Activated CD8-positive, alpha-beta T cell treated with anti-CD3 and anti-CD28 coated beads for 36 hours (primary cell): ENCODE data around the gene SLC16A5. TPM values are rescaled to one million over a fixed set of nuclear protein-coding genes. Genes with fewer than 3 reads are reported as not detected.

Experiments
- ATAC-seq: fragments of 200-7000 bp; cut with Tn5 transposase; one replicate; pipeline ENCODE4 v1.10.0; 2021; ENCODE audit warnings: mild to moderate bottlenecking, moderate library complexity
- CTCF ChIA-PET: fragments of 350-600 bp; sonication (Branson Sonifier 250); formaldehyde crosslinking; loops from one replicate; lab custom pipeline; 2021; ENCODE audit warnings: antibody characterized with exemption; lab: Charles Lee
- POLR2A ChIA-PET: fragments of 350-600 bp; sonication (Branson Sonifier 250); formaldehyde crosslinking; loops from one replicate; lab custom pipeline; 2021; ENCODE audit warnings: antibody characterized with exemption; lab: Charles Lee
- DNase-seq: peaks from one replicate; pipeline ENCODE4 v3.0.0-alpha.2; 2020
- H3K27ac Mint-ChIP-seq: one replicate; pipeline ENCODE4 v1.8.0; 2021; ENCODE audit warnings: mild to moderate bottlenecking, mixed read lengths
- H3K27me3 Mint-ChIP-seq: one replicate; pipeline ENCODE4 v1.8.0; 2021; ENCODE audit warnings: mixed read lengths
- H3K36me3 Mint-ChIP-seq: one replicate; pipeline ENCODE4 v1.8.0; 2021; ENCODE audit warnings: low read depth, mixed read lengths
- H3K4me1 Mint-ChIP-seq: one replicate; pipeline ENCODE4 v1.8.0; 2021; ENCODE audit warnings: low read depth, mixed read lengths
- H3K4me3 Mint-ChIP-seq: one replicate; pipeline ENCODE4 v1.8.0; 2021; ENCODE audit warnings: mild to moderate bottlenecking, moderate library complexity, mixed read lengths
- H3K9me3 Mint-ChIP-seq: one replicate; pipeline ENCODE4 v1.8.0; 2021; ENCODE audit warnings: mixed read lengths
- intact Hi-C: fragments of 100-400 bp; cut with micrococcal nuclease; formaldehyde crosslinking; loops from one replicate; pipeline ENCODE4 v1.10.0; 2022
- total RNA-seq, 2 experiments: library from RNA; stranded (reverse); gene quantifications; one replicate each; pipeline ENCODE4 v1.2.3, GENCODE V29; 2021
- TF ChIP-seq, protein P1 (sequence below): fragments of 200-600 bp; IDR thresholded peaks from one replicate; pipeline ENCODE4 v1.8.0; 2022; ENCODE audit warnings: antibody characterized with exemption, mild to moderate bottlenecking

Gene SLC16A5
- total RNA-seq, 2 experiments from 2014 or later: 2.0 to 2.8 TPM

DNA sequence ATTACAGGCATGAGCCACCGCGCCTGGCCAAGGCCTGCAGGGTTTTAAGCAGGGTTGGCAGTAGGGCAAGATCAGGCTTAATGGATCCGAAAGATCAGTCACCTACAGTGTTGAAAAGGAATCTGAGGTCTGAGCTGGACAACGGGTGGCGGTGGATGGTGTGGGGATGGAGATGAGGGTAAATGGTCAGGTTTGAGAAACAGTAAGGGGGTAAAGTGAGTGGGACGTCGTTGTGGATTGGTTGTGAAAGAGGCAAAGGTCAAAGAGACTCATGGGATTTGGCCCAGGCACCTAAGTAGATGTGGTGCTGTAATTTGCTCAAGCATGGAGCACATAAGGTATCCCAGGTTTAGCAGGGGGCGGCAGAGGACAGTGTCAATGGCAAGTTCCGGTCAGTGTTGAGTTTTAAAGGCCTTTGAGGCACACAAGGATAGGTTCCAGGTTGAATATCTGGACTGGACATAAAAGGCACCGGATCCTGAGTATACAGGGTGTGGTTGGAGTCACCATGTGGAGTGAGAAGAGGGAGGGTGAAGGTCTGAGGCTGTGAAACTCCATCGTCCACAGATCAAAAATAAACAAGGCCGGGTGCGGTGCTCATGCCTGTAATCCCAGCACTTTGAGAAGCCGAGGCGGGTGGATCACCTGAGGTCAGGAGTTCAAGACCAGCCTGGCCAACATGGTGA, 1.1 kb upstream of the SLC16A5 start:
- ChIA-PET CTCF (interaction anchor here (0.8 to 3.0 kb wide), 5 partner anchors 8 to 126 kb away, joined by 3 to 7 read pairs (median 3); no protein-coding TSS in a partner anchor), POLR2A (interaction anchor here (1.0 to 1.3 kb wide), 2 partner anchors 8 to 74 kb away, joined by 4 read pairs; partner anchors contain the start of gene MRPL58)
- Mint-ChIP-seq H3K27ac (no peak overlapping the region), H3K4me3 (peak overlapping the region; percentile 22), H3K4me1 (peaks cover 24% of the 10 kb centered on the region), H3K27me3 (no peaks in the 10 kb centered on the region), H3K36me3 (no peaks in the 10 kb centered on the region), H3K9me3 (no peaks in the 10 kb centered on the region)
- intact Hi-C loops: no loop called here
- TF ChIP-seq, protein P1, sequence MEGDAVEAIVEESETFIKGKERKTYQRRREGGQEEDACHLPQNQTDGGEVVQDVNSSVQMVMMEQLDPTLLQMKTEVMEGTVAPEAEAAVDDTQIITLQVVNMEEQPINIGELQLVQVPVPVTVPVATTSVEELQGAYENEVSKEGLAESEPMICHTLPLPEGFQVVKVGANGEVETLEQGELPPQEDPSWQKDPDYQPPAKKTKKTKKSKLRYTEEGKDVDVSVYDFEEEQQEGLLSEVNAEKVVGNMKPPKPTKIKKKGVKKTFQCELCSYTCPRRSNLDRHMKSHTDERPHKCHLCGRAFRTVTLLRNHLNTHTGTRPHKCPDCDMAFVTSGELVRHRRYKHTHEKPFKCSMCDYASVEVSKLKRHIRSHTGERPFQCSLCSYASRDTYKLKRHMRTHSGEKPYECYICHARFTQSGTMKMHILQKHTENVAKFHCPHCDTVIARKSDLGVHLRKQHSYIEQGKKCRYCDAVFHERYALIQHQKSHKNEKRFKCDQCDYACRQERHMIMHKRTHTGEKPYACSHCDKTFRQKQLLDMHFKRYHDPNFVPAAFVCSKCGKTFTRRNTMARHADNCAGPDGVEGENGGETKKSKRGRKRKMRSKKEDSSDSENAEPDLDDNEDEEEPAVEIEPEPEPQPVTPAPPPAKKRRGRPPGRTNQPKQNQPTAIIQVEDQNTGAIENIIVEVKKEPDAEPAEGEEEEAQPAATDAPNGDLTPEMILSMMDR: no peak
- DNase-seq (no peak), ATAC-seq (no peak)

DNA sequence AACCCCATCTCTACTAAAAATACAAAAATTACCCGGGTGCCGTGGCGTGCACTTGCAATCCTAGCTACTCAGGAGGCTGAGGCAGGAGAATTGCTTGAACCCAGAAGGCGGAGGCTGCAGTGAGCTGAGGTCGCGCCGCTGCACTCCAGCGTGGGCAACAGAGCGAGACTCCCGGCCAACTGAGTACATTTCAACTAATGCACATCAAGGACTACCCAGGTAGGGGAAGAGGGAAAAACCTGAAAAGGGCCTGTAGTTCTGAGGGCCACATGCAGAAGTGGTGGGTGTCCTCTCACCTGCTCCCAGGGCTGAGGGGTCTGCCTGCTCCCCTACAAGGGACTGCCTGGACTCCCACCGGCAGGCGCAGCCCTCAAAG, 584 bp upstream of the SLC16A5 start:
- DNase-seq (no peak), ATAC-seq (no peak)
- Mint-ChIP-seq H3K27me3 (no peaks in the 10 kb centered on the region), H3K4me3 (peak overlapping the region; percentile 56), H3K36me3 (no peaks in the 10 kb centered on the region), H3K9me3 (no peaks in the 10 kb centered on the region), H3K4me1 (peaks cover 24% of the 10 kb centered on the region), H3K27ac (peak overlapping the region; percentile 42)
- POLR2A ChIA-PET: interaction anchor here (1.0 to 1.3 kb wide), 4 partner anchors 8 to 173 kb away, joined by 3 to 8 read pairs (median 4); partner anchors contain the start of genes ARMC7 and MRPL58
- CTCF ChIA-PET: interaction anchor here (0.8 to 3.0 kb wide), 7 partner anchors 8 to 126 kb away, joined by 3 to 15 read pairs (median 3); no protein-coding TSS in a partner anchor
- intact Hi-C loops: no loop called here
- TF ChIP-seq, protein P1: no peak

DNA sequence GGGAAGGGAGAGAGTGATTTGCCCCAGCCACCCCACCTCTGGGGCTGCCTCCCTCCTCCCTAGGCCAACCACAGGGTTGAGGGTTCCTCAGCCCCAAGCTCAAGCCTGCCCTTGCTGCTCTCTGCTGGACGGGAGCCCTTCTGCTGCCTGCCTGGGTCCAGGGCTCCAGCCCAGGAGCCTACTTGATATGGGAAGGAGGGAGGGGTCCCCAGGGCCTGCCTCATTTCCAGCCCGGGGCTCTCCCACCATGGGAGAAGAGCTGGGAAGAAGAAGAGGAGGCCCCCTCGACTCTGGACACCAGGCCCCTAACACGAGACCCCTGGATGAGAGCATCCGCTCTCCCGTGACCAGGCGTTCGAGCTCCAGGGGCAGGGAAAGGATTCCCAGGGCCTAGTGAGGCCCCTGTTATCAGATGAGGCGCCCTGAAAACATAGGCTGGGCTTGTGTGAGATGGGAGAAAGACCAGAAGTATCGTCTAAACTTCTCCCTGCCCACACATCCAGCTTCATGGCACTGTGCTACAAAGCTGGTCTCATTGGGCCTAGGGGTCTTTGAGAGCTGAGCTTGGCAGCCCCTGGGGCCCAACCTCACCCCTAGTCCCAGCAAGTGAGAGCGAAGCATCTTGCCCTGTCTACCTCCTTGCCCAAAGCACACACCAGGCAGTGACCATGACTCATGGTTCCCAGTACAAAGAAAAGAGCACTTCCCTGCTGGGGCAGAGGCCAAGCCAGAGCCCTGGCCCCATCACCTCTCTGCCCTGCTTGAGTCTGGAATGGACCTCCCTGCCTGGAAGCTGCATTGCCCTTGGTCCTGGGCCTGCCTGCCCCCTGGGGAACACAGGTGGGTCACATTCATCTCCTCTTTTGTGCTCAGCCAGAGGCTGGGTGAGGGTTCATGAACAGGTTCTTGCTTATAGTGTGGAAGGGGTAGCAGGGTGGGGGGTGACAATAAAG, 987 bp downstream of the SLC16A5 start:
- Mint-ChIP-seq H3K9me3 (no peaks in the 10 kb centered on the region), H3K4me3 (peak overlapping the region; percentile 66), H3K27me3 (no peaks in the 10 kb centered on the region), H3K36me3 (no peaks in the 10 kb centered on the region), H3K27ac (no peak overlapping the region), H3K4me1 (peaks cover 23% of the 10 kb centered on the region)
- intact Hi-C loops: no loop called here
- TF ChIP-seq, protein P1: no peak
- POLR2A ChIA-PET: interaction anchor here (0.6 to 1.3 kb wide), 9 partner anchors 9 to 42 kb away, joined by 3 to 8 read pairs (median 3); partner anchors contain the start of gene ARMC7
- no peak for DNase-seq
- CTCF ChIA-PET: interaction anchor here (1.1 to 3.0 kb wide), 6 partner anchors 10 to 127 kb away, joined by 3 to 15 read pairs (median 6); no protein-coding TSS in a partner anchor
- peak; percentile 48 for ATAC-seq

DNA sequence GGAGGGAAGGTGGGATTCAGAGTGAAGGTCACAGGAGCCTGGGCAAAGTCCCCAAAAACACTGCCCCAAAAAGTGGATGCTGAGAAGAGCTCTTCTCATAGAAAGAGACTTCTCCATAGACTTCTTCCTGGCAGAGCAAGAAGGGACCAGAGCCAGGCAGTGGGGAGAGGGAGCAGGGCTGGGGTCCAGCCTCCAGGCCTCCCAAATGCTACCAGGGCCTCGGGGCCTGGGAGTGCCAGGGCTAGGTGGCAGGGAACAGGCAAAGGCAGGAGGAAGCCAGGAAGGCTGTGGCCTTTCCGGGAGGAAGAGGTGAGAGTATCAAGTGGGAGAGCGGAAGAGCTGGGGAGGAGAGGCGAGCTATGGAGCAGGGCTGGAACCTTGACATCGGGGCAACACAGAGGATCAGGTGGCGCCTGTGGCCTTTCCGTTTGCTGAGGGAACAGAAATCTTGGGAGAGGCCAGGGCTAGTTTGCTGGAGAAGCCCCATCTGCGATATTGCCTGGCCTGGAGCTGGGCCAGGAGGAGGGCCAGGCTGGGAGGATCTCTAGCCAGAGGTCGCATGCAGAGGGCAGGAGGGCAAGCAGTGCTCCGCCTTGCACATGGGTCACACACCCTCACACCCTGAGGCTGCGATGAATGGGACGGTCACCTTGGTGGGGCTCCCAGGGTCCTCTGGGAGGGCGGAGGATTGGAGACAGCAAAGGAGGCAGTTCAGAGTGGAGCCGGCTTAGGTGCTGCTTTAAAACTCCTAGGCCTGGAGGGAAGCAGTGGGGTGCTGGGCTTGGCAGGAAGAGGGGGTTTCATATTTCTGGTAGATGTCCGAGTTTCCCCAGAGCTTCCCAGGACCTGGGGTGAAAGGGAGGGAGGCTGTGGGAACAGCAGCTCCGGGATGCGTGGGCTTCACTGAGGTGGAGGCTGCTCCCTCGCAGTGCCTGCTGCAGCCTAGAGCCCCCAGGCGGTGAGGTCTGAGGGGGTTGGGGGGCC, 3.4 kb downstream of the SLC16A5 start:
- intact Hi-C loops: no loop called here
- DNase-seq (no peak), ATAC-seq (no peak)
- H3K36me3 Mint-ChIP-seq: no peaks in the 10 kb centered on the region
- CTCF ChIA-PET: interaction anchor here (0.6 to 1.5 kb wide), 5 partner anchors 10 to 129 kb away, joined by 3 to 5 read pairs (median 3); no protein-coding TSS in a partner anchor
- no peaks in the 10 kb centered on the region for H3K27me3 Mint-ChIP-seq
- H3K4me1 Mint-ChIP-seq: peaks cover 16% of the 10 kb centered on the region
- H3K9me3 Mint-ChIP-seq: no peaks in the 10 kb centered on the region
- POLR2A ChIA-PET: interaction anchor here (1.1 to 1.3 kb wide), 2 partner anchors 30 to 78 kb away, joined by 3 read pairs; partner anchors contain the start of gene MRPL58
- no peak overlapping the region for H3K4me3 Mint-ChIP-seq
- no peak overlapping the region for H3K27ac Mint-ChIP-seq
- TF ChIP-seq, protein P1: no peak
